GM18526 (cell line): Measurements from ENCODE around the gene CCL24.

Experiments used
- POLR2A ChIP-seq: IDR thresholded peaks from 3 replicates; pipeline ENCODE4 v1.6.1; 2011; ENCODE audit not compliant: insufficient read length; ENCODE audit errors: extremely low read depth

Gene CCL24

GRCh38 chr7:75820688-75821087 is 7.1 kb upstream of the CCL24 start:
- no peak for TF ChIP-seq POLR2A

- no peak for TF ChIP-seq POLR2A
Observed at GRCh38 chr7:75819711-75820110, 6.1 kb upstream of the CCL24 start.

GRCh38 chr7:75818472-75818871 is 4.9 kb upstream of the CCL24 start:
- TF ChIP-seq POLR2A = no peak

GRCh38 chr7:75817116-75817515 is 3.5 kb upstream of the CCL24 start:
- TF ChIP-seq POLR2A = no peak

DNA sequence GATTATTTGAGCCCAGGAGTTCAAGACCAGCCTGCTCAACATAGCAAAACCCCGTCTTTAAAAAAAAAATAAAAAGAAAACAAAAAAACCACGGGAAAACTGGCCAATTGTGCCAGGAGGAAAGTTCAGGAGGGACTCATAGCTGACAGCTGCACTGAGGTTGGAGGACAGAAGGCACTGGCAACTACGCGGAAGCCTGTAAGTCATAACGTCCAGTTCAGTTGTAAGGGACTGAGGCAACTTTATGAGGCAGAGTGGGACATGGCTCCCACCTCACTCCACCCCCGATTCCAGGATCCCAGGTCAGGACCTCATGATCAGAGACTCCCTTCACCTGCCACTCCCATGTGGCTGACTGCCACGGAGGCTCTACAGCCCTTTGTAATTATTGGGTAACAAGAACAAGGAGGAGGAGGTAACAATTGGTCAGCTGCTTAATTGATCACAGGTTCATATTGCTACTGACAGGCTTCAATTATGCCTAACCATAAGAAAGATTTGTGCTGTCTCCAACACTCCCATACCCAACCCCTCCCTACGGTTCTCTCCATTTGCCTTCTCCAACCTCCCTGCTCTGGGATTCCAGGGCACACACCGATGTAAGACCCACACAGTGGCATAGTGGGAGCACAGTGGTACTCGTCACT is 1.9 kb upstream of the CCL24 start:
- TF ChIP-seq POLR2A = no peak

DNA sequence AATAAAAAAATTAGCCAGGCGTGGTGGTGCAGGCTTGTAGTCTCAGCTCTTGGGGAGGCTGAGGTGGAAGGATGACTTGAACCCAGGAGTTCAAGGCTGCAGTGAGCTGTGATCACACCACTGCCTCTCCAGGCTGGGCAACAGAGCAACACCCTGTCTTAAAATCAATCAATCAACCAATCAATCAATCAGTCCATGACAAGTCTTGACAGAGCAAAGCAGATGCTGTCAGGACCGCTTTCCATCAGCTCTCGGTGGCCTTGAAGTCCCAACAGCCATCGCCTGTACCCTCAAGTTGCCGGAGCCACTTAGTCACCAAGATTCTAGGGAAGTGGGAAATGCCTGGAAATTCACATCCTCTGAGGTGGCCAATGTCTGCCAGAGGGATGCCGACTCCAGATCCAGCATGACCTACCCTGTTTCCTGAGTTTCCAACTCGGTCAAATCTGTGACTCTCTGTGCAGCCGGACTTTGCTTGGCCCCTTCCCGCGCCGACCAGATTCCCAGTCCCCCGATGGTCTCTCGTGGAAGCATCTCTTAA is 871 bp upstream of the CCL24 start:
- no peak for TF ChIP-seq POLR2A

DNA sequence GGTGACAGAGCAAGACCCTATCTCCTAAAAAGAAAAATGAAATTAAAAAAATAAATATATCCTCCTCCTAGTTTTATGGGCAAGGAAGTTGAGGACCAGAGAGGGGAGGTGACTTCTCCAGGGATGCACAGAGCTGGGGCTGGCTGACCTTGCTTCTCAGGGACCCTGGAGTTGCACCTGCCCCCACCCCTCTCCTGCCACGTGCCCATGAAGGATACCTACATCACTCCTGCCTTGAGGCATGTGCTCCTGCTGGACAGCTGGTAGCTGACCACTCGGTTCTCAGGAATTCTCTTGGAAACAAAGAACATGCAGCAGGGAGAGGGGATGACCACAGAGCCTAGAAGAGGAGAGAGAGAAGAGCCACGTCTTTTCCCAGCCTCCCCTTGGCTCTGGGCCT is 522 bp downstream of the CCL24 start:
- TF ChIP-seq POLR2A = no peak

- TF ChIP-seq POLR2A = no peak
Observed at GRCh38 chr7:75811894-75812678, 1.5 kb downstream of the CCL24 start.

DNA sequence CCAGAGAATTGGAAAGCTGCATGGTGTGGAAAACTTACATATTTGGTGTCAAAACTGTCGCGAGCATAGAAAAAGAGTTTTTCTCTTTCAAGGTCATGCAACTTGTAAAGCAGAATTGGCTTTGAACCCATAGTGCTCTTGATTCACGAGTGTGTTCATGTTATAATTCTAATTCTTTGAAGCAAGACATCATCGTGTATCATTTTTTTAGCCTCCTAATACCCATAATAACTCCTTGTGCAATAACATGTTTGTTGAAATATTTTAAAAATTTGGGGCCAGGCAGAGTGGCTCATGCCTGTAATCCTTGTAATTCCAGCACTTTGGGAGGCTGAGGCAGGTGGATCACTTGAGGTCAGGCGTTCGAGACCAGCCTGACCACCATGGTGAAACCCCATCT is 4.2 kb downstream of the CCL24 start:
- TF ChIP-seq POLR2A = no peak

GRCh38 chr7:75808106-75808505 is 5.5 kb downstream of the CCL24 start:
- TF ChIP-seq POLR2A = no peak

DNA sequence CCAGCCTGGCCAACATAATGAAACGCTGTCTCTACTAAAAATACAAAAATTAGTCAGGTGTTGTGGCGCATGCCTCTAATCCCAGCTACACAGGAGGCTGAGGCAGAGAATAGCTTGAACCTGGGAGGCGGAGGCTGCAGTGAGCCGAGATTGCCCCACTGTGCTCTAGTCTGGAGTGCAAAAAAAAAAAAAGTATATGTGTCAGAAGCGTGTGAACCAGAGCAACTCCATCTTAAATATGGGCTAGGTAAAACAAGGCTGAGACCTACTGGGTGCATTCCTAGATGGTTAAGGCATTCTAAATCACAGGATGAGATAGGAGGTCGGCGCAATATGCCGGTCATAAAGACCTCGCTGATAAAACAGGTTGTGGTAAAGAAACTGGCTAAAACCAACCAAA is 6.2 kb downstream of the CCL24 start:
- TF ChIP-seq POLR2A = no peak

DNA sequence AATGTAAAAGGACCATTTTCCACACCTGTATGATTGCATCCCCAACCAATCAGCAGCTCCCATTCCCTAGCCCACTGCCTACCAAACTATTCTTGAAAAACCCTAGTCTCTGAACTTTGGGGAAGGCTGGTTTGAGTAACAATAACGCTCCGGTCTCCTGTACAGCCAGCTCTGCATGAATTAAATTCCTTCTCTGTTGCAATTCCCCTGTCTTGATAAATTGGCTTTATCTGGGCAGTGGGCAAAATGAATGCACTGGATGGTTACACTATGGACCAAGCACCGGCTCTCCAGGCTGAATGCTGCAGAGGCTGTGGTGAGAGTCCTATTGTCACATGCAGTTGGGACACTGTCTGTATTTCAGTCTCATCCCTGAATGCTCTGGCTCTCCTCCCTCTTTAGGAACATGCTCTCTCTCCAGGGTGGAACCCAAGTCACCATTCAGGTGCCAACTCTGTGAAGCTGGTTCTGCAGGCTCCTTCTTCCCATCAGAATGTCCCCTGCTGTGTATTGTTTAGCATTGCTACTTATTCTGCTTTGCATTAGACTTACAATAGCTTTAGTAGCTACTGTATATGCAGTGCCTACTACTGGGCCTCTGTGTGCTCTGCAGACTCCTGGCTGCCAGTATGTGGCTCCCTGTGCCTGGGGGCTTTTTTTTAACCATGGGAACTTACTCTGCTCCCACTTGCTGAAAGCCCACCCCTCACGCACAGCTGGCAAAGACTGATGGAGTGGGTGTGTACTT is 6.9 kb downstream of the CCL24 start:
- TF ChIP-seq POLR2A = no peak

GRCh38 chr7:75804705-75805104 is 8.9 kb downstream of the CCL24 start:
- TF ChIP-seq POLR2A = no peak

DNA sequence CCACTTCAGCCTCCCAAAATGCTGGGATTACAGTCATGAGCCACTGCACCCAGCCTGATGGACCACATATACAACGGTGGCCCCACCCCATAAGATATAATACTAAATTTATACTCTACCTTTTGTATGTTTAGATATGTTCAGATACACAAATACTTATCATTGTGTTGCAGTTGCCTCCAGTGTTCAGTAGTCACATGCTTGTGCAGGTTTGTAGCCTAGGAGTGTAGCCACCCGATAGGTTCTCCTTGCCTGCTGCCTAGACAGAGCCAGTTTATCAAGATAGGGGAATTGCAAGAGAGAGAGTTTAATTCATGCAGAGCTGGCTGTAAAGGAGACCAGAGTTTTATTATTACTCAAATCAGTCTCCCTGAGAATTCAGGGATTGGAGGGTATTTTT is 9.6 kb downstream of the CCL24 start:
- TF ChIP-seq POLR2A = no peak

DNA sequence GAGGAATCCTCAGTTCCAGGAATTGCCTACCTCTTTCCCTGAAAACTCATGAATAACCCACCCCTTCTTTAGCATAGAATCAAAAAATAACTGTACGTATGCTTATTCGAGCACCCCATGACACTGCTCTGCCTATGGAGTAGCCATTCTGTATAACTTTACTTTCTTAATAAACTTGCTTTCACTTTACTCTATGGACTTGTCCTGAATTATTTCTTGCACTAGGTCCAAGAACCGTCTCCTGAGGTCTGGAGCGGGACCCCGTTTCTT is 11.1 kb downstream of the CCL24 start:
- TF ChIP-seq POLR2A = no peak

GRCh38 chr7:75798770-75799169 is 14.8 kb downstream of the CCL24 start:
- TF ChIP-seq POLR2A = no peak

DNA sequence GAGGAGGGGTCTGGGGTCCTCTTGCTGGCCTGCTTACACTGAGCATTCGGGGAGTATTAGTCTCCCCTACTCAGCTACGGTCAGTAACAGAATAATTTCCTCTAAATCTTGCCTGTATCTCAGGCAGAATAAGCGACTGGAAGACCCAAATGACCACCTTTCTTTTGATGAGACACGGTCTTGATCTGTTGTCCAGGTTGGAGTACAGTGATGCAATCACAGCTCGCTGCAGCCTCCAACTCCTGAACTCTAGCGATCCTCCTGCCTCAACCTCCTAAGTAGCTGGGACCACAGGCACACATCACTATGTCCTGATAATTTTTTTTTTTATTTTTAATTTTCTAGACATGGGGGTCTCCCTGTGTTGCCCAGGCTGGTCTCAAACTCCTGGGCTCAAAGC is 17.2 kb downstream of the CCL24 start:
- TF ChIP-seq POLR2A = no peak

GRCh38 chr7:75795831-75796285 is 17.7 kb downstream of the CCL24 start:
- no peak for TF ChIP-seq POLR2A
